ENCODE results near the gene FERMT3.

DNA sequence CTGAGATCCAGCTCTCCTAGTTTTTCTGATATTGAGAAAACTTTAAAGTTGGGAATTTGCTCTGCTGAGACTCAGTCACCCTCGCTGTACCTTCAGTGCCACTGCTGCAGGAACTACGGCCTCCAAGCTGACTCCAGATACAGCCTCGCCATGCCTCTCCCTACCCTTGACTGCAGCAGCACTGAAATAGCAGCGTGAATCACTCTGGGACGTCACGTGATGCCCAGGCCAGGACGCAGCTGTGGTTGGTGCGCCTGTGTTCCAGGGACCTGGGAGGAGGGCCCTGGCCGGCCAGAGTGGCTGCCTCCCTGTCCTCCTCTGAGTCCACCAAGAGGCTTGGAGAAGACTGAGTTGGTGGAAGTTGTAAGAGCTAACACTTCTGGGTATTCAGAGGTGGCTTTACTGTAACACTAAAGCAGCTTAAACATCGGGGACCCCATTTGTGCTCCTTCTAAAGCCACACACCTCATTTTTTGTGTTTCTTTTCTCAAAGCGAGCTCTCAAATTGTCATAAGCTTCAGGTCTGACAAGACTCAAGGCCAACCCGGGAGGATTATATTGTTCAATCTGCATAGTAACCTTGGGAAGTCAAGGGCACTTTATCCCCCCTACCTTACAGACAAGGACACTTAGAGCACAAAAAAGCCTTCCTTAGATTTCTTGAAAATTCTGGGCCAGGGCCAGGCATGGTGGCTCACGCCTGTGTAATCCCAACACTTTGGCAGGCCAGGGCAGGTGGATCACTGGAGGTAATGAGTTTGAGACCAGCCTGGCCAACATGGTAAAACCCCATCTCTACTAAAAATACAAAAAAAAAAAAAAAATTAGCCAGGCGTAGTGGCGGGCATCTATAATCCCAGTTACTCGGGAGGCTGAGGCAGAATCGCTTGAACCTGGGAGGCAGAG lies 24.8 kb upstream of the FERMT3 start:
- TF ChIP-seq EZH2 (IDR thresholded peaks at IDR 0.05): no peak
- peak; percentile 62 for TF ChIP-seq POLR2AphosphoS5 (IDR thresholded peaks at IDR 0.05; ENCODE audit: borderline replicate concordance, low read depth, low read length)
- no peak for TF ChIP-seq FOXP2 (optimal IDR thresholded peaks at IDR 0.05; ENCODE audit: control extremely low read depth, extremely low read length, insufficient read depth)
